HG03108 (cell line): ENCODE data around the gene LRRC25.

Experiments used
- ATAC-seq: cut with Tn5 transposase; IDR thresholded peaks from one replicate; pipeline ENCODE4 v1.9.1; 2021; ENCODE audit warnings: moderate library complexity; ENCODE audit not compliant: unreplicated experiment

LRRC25 gene

DNA sequence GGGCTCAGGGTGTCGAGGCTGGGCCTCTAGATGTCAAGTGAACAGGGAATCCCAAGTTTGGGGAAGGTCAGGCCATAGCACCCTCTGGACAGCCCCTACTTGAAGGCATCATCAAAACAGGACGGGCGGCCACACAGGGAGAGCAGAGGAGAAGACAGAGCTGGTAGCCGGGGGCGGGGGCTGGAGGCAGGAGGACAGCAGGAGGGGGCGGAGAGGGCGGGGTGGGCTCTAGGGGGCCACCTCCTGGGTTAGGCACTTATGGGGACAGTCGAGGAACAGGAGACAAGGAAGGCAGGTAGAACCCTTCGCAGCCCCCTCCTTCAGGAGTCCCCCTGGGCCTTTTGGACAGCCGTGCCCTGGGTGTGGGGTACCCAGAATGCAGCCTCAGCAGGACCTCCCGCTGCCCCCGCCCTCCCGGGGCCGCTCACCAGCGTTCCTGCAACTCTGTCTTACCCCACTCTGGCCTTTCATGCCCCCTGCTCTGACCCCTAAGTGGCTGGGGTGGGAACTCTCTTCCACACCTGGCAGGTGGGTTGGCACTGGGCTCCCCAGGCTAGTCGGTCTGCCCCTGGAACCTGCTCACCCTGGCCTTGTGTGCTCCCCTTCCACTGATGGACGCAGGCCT is 27.6 kb upstream of the LRRC25 start:
- ATAC-seq: no peak

- ATAC-seq: no peak
These were observed 26.9 kb upstream of the LRRC25 start for GRCh38 chr19:18424122-18424889.

DNA sequence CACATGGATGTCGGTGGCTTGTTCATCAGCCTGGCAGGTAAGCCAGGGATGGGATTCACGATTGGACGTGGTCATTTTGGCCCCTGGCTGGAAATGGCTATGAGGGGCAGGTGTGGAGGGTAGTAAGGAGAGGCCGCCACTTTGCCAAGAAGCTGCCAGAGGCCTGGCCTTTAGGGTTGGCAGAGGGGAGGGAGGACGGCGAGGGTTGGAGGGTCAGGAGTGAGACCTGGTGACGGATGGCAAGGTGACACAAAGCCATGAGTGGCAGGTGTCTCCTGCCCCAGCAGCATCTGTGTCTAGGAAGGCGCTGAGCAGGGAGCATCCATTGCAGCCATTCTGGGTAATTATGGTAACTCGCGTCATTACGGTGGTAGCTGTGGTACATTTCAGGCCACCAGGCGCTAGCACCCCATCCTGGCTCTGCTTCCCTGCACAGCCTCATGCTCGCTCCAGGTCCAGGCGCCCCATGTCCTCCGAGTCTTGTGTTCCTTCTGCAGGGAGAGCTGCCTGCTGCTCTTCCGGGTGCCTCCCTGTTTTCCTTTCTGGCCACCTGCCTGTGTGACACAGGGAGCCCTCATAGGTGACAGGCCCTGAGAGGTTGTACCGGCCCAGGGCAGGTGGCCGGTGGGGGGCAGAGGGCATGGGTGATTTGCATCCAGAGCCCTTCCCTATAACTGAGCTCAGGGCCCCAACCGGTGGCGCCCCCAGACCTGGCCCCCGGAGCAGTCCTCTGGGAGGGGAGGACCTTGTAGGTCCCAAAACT is 26.0 kb upstream of the LRRC25 start:
- ATAC-seq: no peak

GRCh38 chr19:18422530-18423191 is 25.2 kb upstream of the LRRC25 start:
- no peak for ATAC-seq

DNA sequence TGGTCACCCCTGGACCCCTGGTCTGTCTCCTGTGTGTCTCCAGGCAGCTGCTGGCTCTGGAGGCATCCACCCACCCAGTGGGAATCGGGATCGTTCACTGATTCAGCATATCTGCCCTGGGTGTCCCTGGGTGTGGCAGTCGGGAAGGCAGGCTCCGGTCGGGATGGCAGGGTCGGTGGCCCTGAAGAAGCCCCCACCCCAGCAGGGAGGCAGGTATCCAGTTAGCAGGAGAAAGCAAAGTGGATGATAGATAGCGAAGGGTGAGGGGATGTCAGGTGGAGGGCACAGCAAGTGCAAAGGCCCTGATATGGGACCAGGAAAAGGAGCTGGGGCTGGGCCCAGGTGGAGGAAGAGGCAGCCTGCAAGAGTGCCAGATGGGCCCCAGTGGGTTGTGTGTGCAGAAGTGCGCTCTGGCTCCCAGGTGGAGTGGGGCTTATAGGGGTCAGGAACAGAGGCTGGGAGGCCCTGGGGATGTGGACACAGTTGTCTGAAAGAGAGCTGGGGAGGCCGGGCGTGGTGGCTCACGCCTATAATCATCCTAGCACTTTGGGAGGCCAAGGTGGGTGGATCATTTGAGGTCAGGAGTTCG is 24.0 kb upstream of the LRRC25 start:
- no peak for ATAC-seq

- no peak for ATAC-seq
These were observed 23.5 kb upstream of the LRRC25 start for GRCh38 chr19:18420930-18421329.

GRCh38 chr19:18419699-18420460 is 22.5 kb upstream of the LRRC25 start:
- no peak for ATAC-seq

GRCh38 chr19:18419195-18419698 is 21.8 kb upstream of the LRRC25 start, which contains the start of gene SSBP4:
TSS of gene SSBP4 (plus strand) at chr19:18419398. CDS start at chr19:18419649, 251 bp downstream.
- ATAC-seq: no peak

DNA sequence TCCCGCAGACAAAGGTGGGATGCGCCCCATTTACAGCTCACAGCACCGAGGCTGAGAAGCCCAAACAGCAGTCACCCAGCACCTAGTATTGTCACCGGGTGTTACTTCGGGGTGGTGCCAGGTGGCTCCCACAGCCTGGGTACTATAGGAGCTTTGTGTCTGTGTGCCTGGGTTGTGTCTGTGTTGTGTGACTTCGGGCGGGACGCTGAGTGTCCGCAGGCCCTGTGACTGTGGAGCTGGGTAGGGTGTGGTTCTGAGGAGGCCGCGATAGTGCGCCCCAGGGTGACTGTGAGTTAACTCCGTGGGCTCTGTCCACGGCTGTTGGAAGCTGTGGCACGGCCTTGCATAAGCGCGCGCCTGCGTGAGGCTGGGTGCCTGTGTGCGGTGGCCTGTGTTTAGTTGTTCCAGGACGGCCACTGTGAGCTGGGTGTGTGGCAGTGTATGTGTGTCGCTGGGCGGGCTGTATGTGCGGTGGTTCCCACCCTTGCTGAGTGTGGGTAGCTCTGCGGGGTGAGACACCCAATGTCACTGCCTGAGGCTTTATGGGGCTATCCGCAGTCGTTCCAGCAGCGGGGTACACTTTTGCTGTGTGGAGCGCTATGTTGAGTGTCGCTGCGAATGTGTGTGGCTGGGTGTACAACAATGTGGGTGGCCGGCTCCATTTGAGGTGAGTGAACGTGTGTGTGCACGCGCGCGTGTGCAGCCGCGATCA is 21.2 kb upstream of the LRRC25 start:
- ATAC-seq: no peak

DNA sequence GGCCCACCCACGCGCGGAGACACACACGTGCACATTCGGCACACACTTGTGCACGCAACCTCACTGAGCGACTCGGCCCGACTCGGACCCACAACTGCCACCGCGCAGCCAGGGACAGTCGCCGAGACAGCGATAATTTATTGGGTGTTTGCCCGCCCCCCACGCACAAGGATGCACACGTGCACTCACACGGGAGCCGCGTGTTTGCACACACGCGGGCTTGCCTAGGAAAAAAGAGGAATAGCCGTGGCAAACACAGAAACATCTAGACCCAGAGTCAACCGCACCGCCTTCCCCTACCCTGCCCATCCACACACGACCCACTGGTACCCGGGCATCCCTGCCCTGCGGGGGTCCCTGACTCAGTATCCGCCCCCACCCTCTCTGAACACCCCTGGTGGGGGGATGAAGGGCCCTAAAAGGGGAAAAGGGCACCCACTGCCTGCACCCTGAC is 20.6 kb upstream of the LRRC25 start:
- ATAC-seq: no peak

GRCh38 chr19:18417250-18418028 is 20.0 kb upstream of the LRRC25 start:
- peak; percentile 25 for ATAC-seq

DNA sequence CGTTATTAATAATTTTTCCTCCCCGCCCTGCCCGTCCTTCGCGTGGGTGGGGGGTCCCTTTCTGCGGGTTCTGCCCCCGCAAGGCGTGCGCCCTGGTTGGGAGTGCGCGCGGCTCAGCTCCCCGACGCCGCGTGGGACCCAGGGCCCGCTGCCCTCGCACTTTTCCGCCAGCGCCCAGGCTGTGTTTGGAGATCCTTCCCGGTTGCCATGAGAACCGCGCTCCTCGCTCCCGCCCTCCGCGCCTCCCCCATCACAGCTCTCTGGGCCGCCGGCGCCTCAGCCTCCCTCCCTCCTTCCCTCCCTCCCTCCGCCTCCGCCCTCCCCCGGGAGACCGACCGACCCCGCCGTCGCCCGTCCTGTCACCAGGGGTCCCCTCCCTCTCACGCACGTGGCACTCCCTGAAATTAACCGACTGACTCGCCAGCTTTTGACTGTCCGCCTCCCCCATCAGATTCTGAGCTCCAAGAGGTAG is 19.4 kb upstream of the LRRC25 start:
- no peak for ATAC-seq

DNA sequence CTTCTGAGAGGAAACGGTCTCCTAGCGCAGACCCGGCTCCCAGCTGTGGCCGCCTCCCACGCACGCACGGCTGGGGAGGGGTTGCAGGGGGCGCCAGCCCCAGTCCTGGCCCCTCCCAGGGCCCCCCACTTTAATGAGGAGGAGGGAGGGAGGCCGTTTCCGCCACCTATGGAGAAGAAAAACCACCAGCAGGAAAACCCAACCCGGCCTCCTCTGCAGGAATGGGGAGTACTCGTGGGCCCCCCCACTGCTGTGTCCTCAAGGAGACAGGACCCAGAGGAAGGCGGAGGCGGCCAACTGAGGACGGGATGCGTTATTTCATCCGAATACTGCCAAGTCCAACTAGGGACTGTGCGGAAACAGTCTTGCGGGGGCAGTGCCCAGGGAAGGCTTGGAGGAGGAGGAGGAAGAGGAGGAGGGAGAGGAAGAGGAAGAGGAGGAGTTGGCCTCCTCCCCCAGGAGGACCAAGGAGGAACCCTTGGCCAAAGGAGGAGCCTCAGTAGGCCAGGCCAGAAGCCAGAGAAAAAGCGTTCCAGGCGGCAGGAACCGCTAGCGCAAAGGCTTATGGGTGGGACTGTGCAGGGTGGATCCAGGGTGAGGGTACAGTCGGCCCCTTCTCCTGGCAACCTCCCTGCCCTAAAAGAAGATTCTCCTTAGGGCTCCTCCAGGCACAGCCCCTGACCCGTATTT is 17.9 kb upstream of the LRRC25 start:
- ATAC-seq: no peak

DNA sequence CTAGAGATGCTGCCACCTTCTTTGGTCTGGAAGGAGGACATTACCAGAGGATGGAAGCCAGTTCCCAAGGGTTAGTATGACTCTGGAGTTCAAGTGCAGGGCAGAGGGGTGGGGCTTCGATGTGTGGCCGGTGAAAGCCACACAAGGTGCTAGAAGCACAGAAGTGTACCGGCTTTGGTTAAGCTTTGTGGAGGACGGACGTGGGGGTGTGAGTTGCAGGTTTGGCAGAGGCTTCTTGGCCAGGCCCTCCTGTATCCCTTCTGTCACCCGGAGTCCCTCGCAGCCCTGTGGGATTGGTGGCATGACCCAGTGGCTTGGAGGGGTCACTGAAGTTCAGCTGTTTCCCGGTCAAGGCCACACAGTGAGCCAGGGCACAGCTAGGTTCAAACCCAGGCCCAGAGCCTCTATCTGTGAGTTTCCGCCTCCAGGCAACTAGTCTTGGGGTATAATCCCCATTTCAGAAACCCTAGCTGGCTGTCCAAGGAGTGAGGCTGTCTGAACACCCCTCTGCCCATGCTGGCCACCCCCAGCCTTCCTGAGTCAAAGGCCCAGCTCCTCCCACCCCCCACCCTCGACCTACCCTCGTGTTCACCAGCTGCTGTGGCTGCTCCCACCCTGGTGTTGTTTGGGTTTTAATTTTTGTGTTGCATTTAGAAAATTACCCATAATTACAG is 17.2 kb upstream of the LRRC25 start:
- ATAC-seq: no peak

DNA sequence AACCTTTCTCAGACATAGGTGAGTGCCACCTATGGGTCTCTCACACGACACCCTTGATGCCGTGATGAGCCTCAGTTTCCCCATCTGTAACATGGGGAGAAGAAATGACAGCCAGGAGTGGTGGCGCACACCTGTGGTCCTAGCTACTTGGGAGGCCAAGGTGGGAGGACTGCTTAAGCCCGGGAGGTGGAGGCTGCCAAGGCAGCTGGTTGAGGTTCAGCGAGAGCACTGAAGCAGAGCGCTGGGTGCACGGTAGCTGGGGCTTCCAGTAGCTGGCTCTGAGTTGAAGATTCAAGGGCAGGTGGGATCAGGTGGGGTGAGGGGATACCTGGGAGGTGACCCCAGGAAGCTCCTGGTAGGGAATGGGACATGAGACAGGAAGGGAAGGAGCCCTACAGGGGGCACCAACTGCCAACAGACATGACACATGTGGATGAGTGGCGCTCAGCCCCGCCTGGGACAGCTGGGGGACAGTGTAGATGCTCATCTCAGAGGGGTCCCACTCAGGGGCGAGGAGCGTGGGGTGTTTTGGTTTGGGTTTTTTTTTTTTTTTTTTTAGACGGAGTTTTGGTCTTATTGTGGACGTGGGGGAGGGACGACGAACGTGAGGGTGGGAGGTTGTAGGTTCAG is 15.3 kb upstream of the LRRC25 start:
- ATAC-seq: no peak

GRCh38 chr19:18408053-18408476 is 10.6 kb upstream of the LRRC25 start:
- ATAC-seq: peak; percentile 87

- no peak for ATAC-seq
These were observed 9.3 kb upstream of the LRRC25 start for GRCh38 chr19:18406749-18407148.
